HG03378 (cell line): ENCODE measurements around the gene RCL1.
"Not testable (repeated sequence)": the region's sequence is repeated elsewhere in the genome, so short reads cannot be mapped to it uniquely, and the experiment has no call there.

Experiments used
- ATAC-seq: cut with Tn5 transposase; IDR thresholded peaks from one replicate; pipeline ENCODE4 v1.9.1; 2021; ENCODE audit warnings: mild to moderate bottlenecking, moderate library complexity; ENCODE audit not compliant: unreplicated experiment

RCL1 gene

GRCh38 chr9:4873066-4873465 lies 80.3 kb downstream of the RCL1 start:
- no peak for ATAC-seq

GRCh38 chr9:4875559-4875958 lies 82.8 kb downstream of the RCL1 start:
- ATAC-seq, result no peak

GRCh38 chr9:4879115-4879558 lies 86.4 kb downstream of the RCL1 start:
- no peak for ATAC-seq

DNA sequence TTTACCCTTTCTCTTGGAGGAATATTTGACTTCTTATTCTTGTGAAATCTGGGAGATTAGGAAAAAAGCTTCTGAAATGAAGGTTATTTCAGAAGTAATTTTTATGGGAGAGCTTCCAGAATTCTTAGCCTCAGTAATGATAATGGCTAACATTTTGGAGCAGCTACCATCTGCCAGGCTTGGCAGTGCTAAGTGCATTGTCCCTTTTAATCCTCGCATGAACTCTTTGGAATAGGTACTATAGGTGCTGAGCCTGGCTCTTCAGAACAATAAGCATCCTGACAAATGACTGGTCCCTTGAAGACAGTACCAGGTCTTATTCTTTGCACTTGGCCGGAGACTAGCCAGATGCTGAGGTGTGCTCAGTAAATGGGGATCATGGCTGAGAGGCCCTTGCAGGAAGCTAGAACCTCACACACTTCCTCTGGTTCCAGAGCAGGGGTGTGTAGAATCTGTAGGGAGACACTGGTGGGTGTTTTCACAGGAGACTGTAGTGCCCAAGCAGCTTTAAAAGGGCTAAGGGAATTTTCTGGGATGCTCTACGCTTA lies 90.7 kb downstream of the RCL1 start:
- no peak for ATAC-seq

DNA sequence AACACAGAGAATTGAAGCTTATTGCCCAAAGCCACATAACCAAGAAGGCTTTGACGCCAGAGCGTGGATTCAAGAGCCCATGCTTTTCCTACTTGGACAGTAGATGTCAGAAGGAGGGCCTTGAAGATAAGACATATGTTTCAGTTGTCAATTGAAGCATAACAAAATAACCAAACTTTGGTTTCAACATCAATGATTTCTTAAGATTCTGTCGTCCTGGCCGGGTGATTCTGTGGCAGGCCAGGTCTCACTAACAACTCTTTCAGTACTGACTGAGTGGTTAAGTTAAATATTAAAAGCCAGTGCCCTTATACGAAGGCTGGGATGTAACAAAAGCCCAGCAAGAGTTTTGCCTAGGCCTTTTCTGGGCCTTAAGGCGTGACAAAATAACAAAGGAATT lies 94.0 kb downstream of the RCL1 start:
- ATAC-seq, result peak; percentile 99

- no peak for ATAC-seq
Measured at GRCh38 chr9:4887556-4887955, 94.8 kb downstream of the RCL1 start.

DNA sequence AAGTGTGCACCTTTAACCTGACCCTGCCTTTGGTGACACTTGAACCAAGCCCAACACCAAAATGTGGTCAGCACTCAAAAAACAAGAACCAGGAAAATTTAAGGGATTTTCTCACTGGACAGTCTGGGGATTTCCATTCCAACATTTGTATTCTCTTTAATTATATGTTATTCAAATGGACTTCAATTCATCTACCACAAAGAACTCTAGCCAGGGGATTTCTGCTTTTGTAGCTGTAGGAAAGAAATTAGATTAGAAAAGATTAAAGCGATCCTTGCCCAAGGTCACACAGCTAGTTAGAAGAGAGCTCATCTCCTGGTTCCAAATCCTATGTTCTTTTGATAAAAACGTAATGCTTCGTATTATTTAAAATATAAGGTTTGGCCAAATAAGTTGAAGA lies 97.5 kb downstream of the RCL1 start:
- ATAC-seq, result no peak

DNA sequence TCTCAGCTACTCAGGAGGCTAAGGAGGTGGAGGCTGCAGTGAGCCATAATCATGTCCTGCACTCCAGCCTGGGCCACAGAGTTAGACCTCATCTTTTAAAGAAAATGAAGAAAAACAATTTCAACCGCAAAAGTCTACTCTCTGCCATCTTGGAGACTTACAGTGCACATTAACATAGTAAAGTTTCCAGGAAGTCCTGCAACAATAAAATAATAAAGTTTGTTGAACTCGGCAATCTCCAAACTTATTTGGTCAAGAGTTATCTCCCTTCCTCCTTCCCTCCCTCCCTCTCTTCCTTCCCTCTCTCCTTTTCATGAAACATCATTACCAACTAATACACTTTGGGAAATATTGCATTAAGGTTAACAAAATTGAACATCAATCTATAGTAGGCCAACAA lies 98.2 kb downstream of the RCL1 start:
- no peak for ATAC-seq

DNA sequence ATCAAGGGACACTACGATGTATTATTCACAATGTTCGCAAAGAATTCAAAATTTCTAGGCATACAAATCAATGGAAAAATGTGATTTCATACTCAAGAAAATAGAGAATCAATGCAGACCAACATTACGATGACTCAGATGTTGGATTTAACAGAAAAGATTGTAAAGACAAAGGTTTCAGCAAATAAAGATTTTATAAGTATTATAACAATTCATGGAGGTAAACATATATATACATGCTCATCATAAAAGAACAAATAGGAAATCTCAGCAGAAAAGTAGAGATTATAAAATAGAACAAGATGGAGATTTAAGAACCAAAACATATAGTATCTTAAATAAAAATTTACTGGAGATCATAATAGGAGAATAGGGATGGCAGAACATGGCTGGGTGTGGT lies 98.9 kb downstream of the RCL1 start:
- ATAC-seq, result no peak

DNA sequence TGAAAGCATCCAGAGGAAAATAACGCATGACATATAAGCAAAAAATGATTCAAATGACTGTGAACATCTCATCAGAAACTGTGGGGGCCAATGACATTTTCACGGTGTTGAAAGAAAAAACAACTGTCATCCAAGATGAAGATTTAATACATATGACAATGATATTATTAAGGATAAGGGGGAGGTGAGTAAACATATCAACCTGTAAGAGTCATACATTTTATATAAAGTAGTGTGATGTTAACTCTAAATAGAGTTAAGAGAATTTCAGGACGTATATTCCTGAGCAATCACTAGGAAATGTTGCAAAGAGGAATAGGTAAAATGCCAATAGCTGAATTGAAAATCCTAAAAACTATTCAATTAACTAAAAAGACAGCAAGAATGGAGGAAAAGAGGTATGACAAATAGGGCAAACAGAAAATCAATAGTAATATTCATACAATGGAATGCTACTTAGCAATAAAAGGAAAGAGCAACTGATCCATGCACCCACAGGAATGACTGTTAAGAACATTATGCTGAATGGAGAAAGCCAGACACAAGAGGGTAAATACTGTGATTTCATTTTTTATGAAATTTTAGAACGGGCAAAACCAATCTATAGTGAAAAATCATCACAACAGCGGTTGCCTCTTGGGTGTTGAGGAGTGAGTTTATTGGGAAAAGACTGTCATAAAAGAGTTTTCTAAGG lies 99.9 kb downstream of the RCL1 start:
- no peak for ATAC-seq

GRCh38 chr9:4894076-4894475 lies 101.3 kb downstream of the RCL1 start:
- ATAC-seq, result no peak

- not testable (repeated sequence) for ATAC-seq
Measured at GRCh38 chr9:4899853-4900252, 107.1 kb downstream of the RCL1 start.

- ATAC-seq, result not testable (repeated sequence)
Measured at GRCh38 chr9:4901401-4902134, 108.8 kb downstream of the RCL1 start.

- ATAC-seq, result no peak
Measured at GRCh38 chr9:4902135-4902475, 109.4 kb downstream of the RCL1 start.

DNA sequence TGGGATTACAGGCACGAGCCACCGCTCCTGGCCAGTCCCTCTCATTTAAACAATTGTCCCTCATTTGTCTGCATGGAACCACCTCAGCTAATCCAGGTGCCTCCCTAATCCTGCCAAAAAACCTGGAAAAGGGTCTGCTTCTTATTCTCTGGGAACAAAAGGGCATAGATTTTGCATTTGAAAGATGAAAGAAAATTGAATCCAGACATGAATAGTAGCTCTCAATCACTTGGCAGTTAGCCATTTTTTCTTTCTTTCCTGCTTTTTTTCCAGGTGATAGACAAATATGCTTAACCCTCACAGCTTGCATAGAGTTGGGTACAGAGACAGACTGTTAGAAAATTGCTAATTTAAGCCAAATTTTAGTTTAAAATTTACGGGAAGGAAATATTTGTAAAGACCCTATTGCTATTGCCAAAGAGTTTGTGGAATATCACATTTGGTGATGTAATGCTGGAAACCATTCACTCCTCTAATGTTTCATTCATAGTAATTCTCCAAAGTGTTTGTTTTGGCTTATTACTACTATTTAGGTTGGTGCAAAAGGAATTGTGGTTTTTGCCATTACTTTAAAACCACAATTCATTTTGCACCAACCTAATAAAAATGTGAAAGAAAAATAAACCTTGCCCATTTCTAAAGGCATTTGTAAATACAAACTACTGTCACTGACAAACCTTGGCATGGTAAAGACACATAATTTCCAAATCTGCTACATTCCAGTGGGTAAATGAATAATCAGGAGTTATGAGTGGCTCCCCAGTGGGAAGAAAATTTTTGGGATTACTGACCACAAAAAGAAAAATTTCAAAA lies 111.8 kb downstream of the RCL1 start:
- ATAC-seq, result no peak

DNA sequence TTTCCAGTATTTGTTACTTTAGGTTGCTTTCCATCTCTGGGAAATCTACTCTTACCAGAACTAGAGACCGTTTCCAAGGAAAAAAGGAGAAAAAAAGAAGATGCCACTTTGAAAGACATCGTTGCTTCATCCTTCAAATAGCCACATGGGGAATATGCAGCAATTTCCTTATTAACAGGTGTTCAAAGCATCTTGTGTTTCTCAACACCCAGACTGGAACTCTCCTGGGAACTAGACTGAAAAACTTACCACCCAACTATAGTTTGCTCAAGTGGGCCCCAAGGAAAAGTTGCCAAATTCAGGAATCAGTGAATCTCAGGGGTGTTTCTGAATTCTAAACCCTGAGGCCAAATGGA lies 112.4 kb downstream of the RCL1 start:
- ATAC-seq, result no peak
